Endothelial cell of umbilical vein (primary cell): ENCODE data around the gene AK9. TPM values are rescaled to one million over a fixed set of nuclear protein-coding genes. Genes with fewer than 3 reads are reported as not detected.

Source experiments
- BruUV-seq: library from RNA; stranded (reverse); fragments of 400-500 nt; replicated peaks from 2 replicates; lab custom pipeline; 2021; lab: Mats Ljungman, UMichigan
- CTCF ChIA-PET: fragments of 300-600, 350-600 bp; sonication (Branson Sonifier 250); formaldehyde crosslinking; loops from one replicate; lab custom pipeline; 2021; ENCODE audit warnings: antibody characterized with exemption, inconsistent platforms; lab: Charles Lee
- POLR2A ChIA-PET: fragments of 300-600, 350-600 bp; sonication (Branson Sonifier 250); formaldehyde crosslinking; loops from one replicate; lab custom pipeline; 2021; ENCODE audit warnings: antibody characterized with exemption, inconsistent platforms; lab: Charles Lee
- DNase-seq: peaks from one replicate; pipeline ENCODE4 v3.0.0-alpha.2; 2011; ENCODE audit warnings: low read depth, low spot score
- FAIRE-seq: peaks from 2 replicates; lab custom pipeline; 2011; peaks lifted over from hg19 to GRCh38; lab: Jason Lieb, UNC
- H2AFZ ChIP-seq: 2 replicates; pipeline ENCODE4 v1.6.0; 2012; ENCODE audit warnings: low read depth, low read length, control low read depth, inconsistent platforms
- H3K27ac ChIP-seq: 2 replicates; pipeline ENCODE4 v1.5.1; 2011; ENCODE audit warnings: low read depth, mild to moderate bottlenecking, control low read depth, low read length, moderate library complexity; ENCODE audit not compliant: insufficient read depth
- H3K27me3 ChIP-seq, 2 experiments: 2 replicates each; pipeline versions ENCODE4 v1.6.0 to v1.6.1; 2011; ENCODE audit warnings: low read length in 2 of 2, mixed read lengths in 1 of 2; ENCODE audit not compliant: control insufficient read depth in 2 of 2, insufficient read depth in 2 of 2
- H3K36me3 ChIP-seq, 2 experiments: 2 replicates in 1 of 2; 3 replicates in 1 of 2; pipeline ENCODE4 v1.5.1; 2011; ENCODE audit warnings: low read length in 2 of 2, mild to moderate bottlenecking in 1 of 2, moderate library complexity in 1 of 2; ENCODE audit not compliant: control insufficient read depth in 2 of 2, insufficient read depth in 2 of 2; ENCODE audit errors: extremely low read depth in 1 of 2
- H3K4me1 ChIP-seq: 3 replicates; pipeline ENCODE4 v1.5.1; 2011; ENCODE audit warnings: mild to moderate bottlenecking, low read length; ENCODE audit not compliant: control insufficient read depth, insufficient read depth; ENCODE audit errors: extremely low read depth
- H3K4me2 ChIP-seq: 2 replicates; pipeline ENCODE4 v1.6.1; 2011; ENCODE audit warnings: low read length, control low read depth, mixed read lengths; ENCODE audit not compliant: insufficient read depth
- H3K4me3 ChIP-seq, 3 experiments: fragments of 200-600 bp in 1 of 3; sonication (generic), shearing (Covaris generic) in 1 of 3; replicated peaks in 1 of 3; 2 replicates each; pipeline ENCODE4 v1.5.1; 2011 to 2016; ENCODE audit warnings: control low read depth in 3 of 3, low read length in 3 of 3, mild to moderate bottlenecking in 2 of 3, inconsistent platforms in 1 of 3, low read depth in 1 of 3, moderate library complexity in 1 of 3; ENCODE audit not compliant: insufficient read depth in 1 of 3
- H3K79me2 ChIP-seq: 2 replicates; pipeline ENCODE4 v1.6.0; 2012; ENCODE audit warnings: low read length, inconsistent platforms; ENCODE audit not compliant: control insufficient read depth, insufficient read depth
- H3K9ac ChIP-seq: replicated peaks from 2 replicates; pipeline ENCODE3; 2011; ENCODE audit warnings: low read length, control low read depth; ENCODE audit not compliant: insufficient read depth; ENCODE audit errors: extremely low read depth
- H3K9me1 ChIP-seq: replicated peaks from 3 replicates; pipeline ENCODE4 v1.6.0; 2011; ENCODE audit warnings: mild to moderate bottlenecking, low read length; ENCODE audit not compliant: control insufficient read depth, insufficient read depth; ENCODE audit errors: extremely low read depth
- H3K9me3 ChIP-seq: replicated peaks from 2 replicates; pipeline ENCODE4 v1.5.1; 2012; ENCODE audit warnings: low read length, inconsistent platforms; ENCODE audit not compliant: control insufficient read depth, insufficient read depth
- H4K20me1 ChIP-seq: replicated peaks from 2 replicates; pipeline ENCODE3; 2011; ENCODE audit warnings: mild to moderate bottlenecking, low read length; ENCODE audit not compliant: control insufficient read depth, insufficient read depth; ENCODE audit errors: extremely low read depth
- EZH2 ChIP-seq: IDR thresholded peaks from 2 replicates; pipeline ENCODE4 v1.6.1; 2012; ENCODE audit warnings: borderline replicate concordance, low read depth, mild to moderate bottlenecking, moderate library complexity, low read length, inconsistent platforms; ENCODE audit not compliant: severe bottlenecking
- FOS ChIP-seq: IDR thresholded peaks from 2 replicates; pipeline ENCODE4 v1.6.1; 2011; ENCODE audit warnings: mild to moderate bottlenecking, low read length, moderate library complexity, borderline replicate concordance; ENCODE audit not compliant: insufficient read depth
- GATA2 ChIP-seq: IDR thresholded peaks from 2 replicates; pipeline ENCODE4 v1.7.0; 2011; ENCODE audit warnings: low read depth, mild to moderate bottlenecking, moderate library complexity, mixed read lengths, low read length; ENCODE audit not compliant: insufficient read length, insufficient read depth
- JUN ChIP-seq: IDR thresholded peaks from 2 replicates; pipeline ENCODE4 v1.6.1; 2011; ENCODE audit warnings: borderline replicate concordance, low read depth; ENCODE audit not compliant: insufficient read length, insufficient read depth
- MYC ChIP-seq: IDR thresholded peaks from one replicate; pipeline ENCODE4 v1.6.1; 2011; ENCODE audit warnings: mild to moderate bottlenecking, low read depth, low read length
- POLR2A ChIP-seq: IDR thresholded peaks from 2 replicates; pipeline ENCODE4 v1.6.1; 2012; ENCODE audit warnings: low read depth, mild to moderate bottlenecking, control low read depth, low read length
- POLR2AphosphoS5 ChIP-seq: IDR thresholded peaks from 2 replicates; pipeline ENCODE4 v1.6.1; 2012; ENCODE audit warnings: low read depth, mild to moderate bottlenecking, control low read depth, low read length, moderate library complexity; ENCODE audit not compliant: insufficient read depth
- dilution Hi-C: fragments of 300-500 bp; cut with MboI; formaldehyde crosslinking; loops from one replicate; pipeline ENCODE4 v1.15.0; 2019; ENCODE audit warnings: low sequenced_read_pairs; ENCODE audit not compliant: extremely low pct_ligation_motif_present
- intact Hi-C: fragments of 100-400 bp; cut with micrococcal nuclease; formaldehyde crosslinking; loops from one replicate; pipeline ENCODE4 v1.10.0; 2022
- polyA plus RNA-seq, 4 experiments: library from polyadenylated mRNA; depleted of rRNA in 3 of 4; stranded (reverse) in 3 of 4; unstranded in 1 of 4; fragments of >200 nt; gene quantifications; 2 replicates each; pipeline versions ENCODE4 v1.2.1 to v1.2.3, GENCODE V29; 2011 to 2012; ENCODE audit warnings: missing spikeins in 1 of 4
- total RNA-seq: library from RNA; stranded (reverse); gene quantifications from 2 replicates; pipeline ENCODE4 v1.2.3, GENCODE V29; 2021
- TF ChIP-seq, protein P1 (sequence below): IDR thresholded peaks from 2 replicates; pipeline ENCODE4 v1.6.1; 2011; ENCODE audit not compliant: insufficient read depth, insufficient read length
- TF ChIP-seq, protein P2 (sequence below), 2 donors: IDR thresholded peaks; 1 replicate in 1 of 2; 2 replicates in 1 of 2; pipeline ENCODE4 v1.5.1; 2011; ENCODE audit warnings: low read length in 2 of 2, mild to moderate bottlenecking in 2 of 2, moderate library complexity in 2 of 2, control low read depth in 1 of 2, inconsistent platforms in 1 of 2, low read depth in 1 of 2; ENCODE audit not compliant: insufficient read depth in 1 of 2; ENCODE audit errors: extremely low read depth in 1 of 2

The AK9 gene
- total and polyA plus RNA-seq, 2 donors (not counting 3 experiments of a cell fraction or from before 2014, with no cell fraction given), result 1.4 to 3.2 TPM

GRCh38 chr6:109447878-109448555 is 243.0 kb downstream of the AK9 start:
- H3K9ac ChIP-seq, result no peak overlapping the region
- BruUV-seq, result no TSS peak
- no peaks in the 10 kb centered on the region for H3K9me1 ChIP-seq
- H2AFZ ChIP-seq, result no peak overlapping the region
- TF ChIP-seq POLR2AphosphoS5 (no peak), MYC (no peak), GATA2 (no peak), JUN (no peak), POLR2A (no peak), FOS (no peak), EZH2 (no peak)
- TF ChIP-seq, protein P1, sequence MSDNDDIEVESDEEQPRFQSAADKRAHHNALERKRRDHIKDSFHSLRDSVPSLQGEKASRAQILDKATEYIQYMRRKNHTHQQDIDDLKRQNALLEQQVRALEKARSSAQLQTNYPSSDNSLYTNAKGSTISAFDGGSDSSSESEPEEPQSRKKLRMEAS, result no peak
- TF ChIP-seq, protein P2, sequence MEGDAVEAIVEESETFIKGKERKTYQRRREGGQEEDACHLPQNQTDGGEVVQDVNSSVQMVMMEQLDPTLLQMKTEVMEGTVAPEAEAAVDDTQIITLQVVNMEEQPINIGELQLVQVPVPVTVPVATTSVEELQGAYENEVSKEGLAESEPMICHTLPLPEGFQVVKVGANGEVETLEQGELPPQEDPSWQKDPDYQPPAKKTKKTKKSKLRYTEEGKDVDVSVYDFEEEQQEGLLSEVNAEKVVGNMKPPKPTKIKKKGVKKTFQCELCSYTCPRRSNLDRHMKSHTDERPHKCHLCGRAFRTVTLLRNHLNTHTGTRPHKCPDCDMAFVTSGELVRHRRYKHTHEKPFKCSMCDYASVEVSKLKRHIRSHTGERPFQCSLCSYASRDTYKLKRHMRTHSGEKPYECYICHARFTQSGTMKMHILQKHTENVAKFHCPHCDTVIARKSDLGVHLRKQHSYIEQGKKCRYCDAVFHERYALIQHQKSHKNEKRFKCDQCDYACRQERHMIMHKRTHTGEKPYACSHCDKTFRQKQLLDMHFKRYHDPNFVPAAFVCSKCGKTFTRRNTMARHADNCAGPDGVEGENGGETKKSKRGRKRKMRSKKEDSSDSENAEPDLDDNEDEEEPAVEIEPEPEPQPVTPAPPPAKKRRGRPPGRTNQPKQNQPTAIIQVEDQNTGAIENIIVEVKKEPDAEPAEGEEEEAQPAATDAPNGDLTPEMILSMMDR (IDR thresholded peaks at IDR 0.05; ENCODE audit: extremely low read depth in 1 of 2, insufficient read depth in 1 of 2, low read depth in 1 of 2, low read length in 2 of 2), result no peak
- CTCF ChIA-PET, result no interaction called here
- dilution Hi-C loops (no loop called here), intact Hi-C loops (no loop called here)
- H3K27me3 ChIP-seq, result no peaks in the 10 kb centered on the region
- H3K79me2 ChIP-seq, result no peaks in the 10 kb centered on the region
- H3K4me1 ChIP-seq, result no peaks in the 10 kb centered on the region
- H3K9me3 ChIP-seq, result no peaks in the 10 kb centered on the region
- no peak overlapping the region for H3K27ac ChIP-seq
- DNase-seq (no peak), FAIRE-seq (no peak)
- H3K4me2 ChIP-seq, result no peak overlapping the region
- no peaks in the 10 kb centered on the region for H4K20me1 ChIP-seq
- POLR2A ChIA-PET, result no interaction called here
- H3K36me3 ChIP-seq, result peaks cover 0 to 15% of the 10 kb centered on the region in 2 experiments
- no peak overlapping the region for H3K4me3 ChIP-seq
